ENCODE data around the gene PGD. TPM values are rescaled to one million over a fixed set of nuclear protein-coding genes. Genes with fewer than 3 reads are reported as not detected.
"Not testable (repeated sequence)": the region's sequence is repeated elsewhere in the genome, so short reads cannot be mapped to it uniquely, and the experiment has no call there.

PGD gene
- total RNA-seq, 1 donor from 2014 or later = 294 TPM

DNA sequence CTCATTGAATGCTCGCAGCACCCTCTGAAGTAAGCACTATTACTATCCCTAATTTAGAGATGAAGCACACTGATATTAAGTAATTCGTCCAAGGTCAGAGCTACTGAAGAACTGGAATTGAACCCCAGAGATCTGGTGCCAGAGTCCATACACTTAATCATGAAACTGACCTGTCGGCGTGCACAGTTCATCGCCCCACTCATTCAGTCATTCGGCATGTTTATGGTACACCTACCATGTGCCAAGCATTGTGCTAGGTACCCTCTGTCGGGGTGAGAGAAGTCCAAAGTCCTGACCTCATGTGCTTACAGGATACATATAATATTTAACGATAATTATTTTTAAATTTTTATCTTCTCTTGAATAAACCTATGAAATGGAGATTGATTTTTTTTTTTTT lies 25.8 kb downstream of the PGD start:
- H3K36me3 Mint-ChIP-seq = peaks cover 14% of the 10 kb centered on the region
- H3K4me1 Mint-ChIP-seq (ENCODE audit: unreplicated experiment) = peaks cover 18% of the 10 kb centered on the region
- no peaks in the 10 kb centered on the region for H3K27me3 Mint-ChIP-seq
- H3K9me3 Mint-ChIP-seq = no peaks in the 10 kb centered on the region
- no peak overlapping the region for H3K4me3 Mint-ChIP-seq
- no peak overlapping the region for H3K27ac Mint-ChIP-seq
- DNase-seq (ENCODE audit: extremely low spot score, unreplicated experiment) = no peak
- TF ChIP-seq, protein P1, sequence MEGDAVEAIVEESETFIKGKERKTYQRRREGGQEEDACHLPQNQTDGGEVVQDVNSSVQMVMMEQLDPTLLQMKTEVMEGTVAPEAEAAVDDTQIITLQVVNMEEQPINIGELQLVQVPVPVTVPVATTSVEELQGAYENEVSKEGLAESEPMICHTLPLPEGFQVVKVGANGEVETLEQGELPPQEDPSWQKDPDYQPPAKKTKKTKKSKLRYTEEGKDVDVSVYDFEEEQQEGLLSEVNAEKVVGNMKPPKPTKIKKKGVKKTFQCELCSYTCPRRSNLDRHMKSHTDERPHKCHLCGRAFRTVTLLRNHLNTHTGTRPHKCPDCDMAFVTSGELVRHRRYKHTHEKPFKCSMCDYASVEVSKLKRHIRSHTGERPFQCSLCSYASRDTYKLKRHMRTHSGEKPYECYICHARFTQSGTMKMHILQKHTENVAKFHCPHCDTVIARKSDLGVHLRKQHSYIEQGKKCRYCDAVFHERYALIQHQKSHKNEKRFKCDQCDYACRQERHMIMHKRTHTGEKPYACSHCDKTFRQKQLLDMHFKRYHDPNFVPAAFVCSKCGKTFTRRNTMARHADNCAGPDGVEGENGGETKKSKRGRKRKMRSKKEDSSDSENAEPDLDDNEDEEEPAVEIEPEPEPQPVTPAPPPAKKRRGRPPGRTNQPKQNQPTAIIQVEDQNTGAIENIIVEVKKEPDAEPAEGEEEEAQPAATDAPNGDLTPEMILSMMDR (conservative IDR thresholded peaks at IDR 0.05) = no peak

DNA sequence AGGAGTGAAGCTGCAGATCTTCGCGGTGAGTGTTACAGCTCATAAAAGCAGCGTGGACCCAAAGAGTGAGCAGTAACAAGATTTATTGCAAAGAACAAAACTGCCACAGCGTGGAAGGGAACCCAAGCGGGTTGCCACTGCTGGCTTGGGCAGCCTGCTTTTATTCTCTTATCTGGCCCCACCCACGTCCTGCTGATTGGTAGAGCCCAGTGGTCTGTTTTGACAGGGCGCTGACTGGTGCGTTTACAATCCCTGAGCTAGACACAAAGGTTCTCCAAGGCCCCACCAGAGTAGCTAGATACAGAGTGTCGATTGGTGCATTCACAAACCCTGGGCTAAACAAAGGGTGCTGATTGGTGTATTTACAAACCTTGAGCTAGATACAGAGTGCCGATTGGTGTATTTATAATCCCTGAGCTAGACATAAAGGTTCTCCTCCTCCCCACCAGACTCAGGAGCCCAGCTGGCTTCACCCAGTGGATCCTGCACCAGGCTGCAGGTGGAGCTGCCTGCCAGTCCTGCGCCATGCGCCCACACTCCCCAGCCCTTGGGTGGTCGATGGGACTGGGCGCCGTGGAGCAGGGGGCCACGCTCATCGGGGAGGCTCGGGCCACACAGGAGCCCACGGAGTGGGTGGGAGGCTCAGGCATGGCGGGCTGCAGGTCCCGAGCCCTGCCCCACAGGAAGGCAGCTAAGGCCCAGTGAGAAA lies 27.1 kb downstream of the PGD start:
- H3K27me3 Mint-ChIP-seq; H3K36me3 Mint-ChIP-seq; DNase-seq (ENCODE audit: extremely low spot score, unreplicated experiment); H3K9me3 Mint-ChIP-seq: not testable (repeated sequence)
- peak overlapping the region; percentile 10 for H3K4me3 Mint-ChIP-seq
- H3K27ac Mint-ChIP-seq = peak overlapping the region; percentile 68
- peaks cover 26% of the 10 kb centered on the region for H3K4me1 Mint-ChIP-seq (ENCODE audit: unreplicated experiment)

DNA sequence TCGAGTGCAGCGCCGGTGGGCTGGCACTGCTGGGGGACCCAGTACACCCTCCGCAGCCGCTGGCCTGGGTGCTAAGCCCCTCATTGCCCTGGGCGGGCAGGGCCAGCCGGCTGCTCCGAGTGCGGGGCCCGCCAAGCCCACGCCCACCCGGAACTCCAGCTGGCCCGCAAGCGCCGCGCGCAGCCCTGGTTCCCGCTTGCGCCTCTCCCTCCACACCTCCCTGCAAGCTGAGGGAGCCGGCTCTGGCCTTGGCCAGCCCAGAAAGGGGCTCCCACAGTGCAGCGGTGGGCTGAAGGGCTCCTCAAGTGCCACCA lies 27.6 kb downstream of the PGD start:
- not testable (repeated sequence) for DNase-seq (ENCODE audit: extremely low spot score, unreplicated experiment); H3K27ac Mint-ChIP-seq; H3K9me3 Mint-ChIP-seq; H3K36me3 Mint-ChIP-seq; H3K4me3 Mint-ChIP-seq; H3K27me3 Mint-ChIP-seq
- H3K4me1 Mint-ChIP-seq (ENCODE audit: unreplicated experiment) = peaks cover 30% of the 10 kb centered on the region

DNA sequence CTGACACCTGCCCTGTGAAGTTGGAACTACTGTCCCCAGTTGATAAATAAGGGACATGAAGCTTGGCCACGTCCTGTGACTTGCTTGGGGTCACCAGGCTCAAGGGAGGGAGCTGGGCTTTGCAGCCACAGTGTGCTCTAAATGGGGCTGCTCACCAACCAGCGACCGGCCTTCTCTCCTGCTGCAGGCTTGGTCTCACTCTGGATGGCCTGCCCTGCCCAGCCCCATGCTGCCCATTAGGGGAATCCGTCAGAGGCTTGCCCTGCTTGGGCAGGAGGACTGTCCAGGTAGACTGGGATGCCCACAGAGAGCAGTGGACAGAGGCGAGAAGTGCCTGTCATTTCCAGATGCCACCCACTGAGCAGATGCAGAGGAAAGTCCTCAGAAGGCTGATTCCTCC lies 30.1 kb downstream of the PGD start:
- H3K4me1 Mint-ChIP-seq (ENCODE audit: unreplicated experiment) = peaks cover 34% of the 10 kb centered on the region
- peaks cover 5% of the 10 kb centered on the region for H3K36me3 Mint-ChIP-seq
- no peak overlapping the region for H3K27ac Mint-ChIP-seq
- H3K9me3 Mint-ChIP-seq = no peaks in the 10 kb centered on the region
- H3K27me3 Mint-ChIP-seq = no peaks in the 10 kb centered on the region
- no peak overlapping the region for H3K4me3 Mint-ChIP-seq
- no peak for DNase-seq (ENCODE audit: extremely low spot score, unreplicated experiment)
- TF ChIP-seq, protein P1 (conservative IDR thresholded peaks at IDR 0.05) = no peak

DNA sequence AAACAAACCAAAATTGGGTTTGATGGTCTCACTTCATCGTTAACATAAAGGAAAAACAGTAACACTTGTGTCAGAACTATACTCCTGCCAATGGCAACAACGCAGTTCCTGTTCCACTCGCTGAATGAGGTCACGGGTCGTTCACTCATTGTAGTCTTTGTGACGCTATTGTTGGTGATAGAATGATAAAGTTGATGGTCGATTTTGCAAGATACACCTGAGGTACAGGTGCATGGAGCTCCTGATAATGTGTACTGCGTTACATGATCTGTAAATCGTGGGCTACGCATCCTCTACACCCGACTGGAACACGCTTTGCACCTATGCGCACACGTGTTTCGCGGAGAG lies 31.0 kb downstream of the PGD start:
- TF ChIP-seq, protein P1 (conservative IDR thresholded peaks at IDR 0.05) = no peak
- Mint-ChIP-seq H3K36me3 (peaks cover 5% of the 10 kb centered on the region), H3K4me1 (ENCODE audit: unreplicated experiment) (peaks cover 37% of the 10 kb centered on the region), H3K27ac (peak overlapping the region; percentile 87), H3K27me3 (no peaks in the 10 kb centered on the region), H3K4me3 (peak overlapping the region; percentile 95), H3K9me3 (no peaks in the 10 kb centered on the region)
- DNase-seq (ENCODE audit: extremely low spot score, unreplicated experiment) = no peak

DNA sequence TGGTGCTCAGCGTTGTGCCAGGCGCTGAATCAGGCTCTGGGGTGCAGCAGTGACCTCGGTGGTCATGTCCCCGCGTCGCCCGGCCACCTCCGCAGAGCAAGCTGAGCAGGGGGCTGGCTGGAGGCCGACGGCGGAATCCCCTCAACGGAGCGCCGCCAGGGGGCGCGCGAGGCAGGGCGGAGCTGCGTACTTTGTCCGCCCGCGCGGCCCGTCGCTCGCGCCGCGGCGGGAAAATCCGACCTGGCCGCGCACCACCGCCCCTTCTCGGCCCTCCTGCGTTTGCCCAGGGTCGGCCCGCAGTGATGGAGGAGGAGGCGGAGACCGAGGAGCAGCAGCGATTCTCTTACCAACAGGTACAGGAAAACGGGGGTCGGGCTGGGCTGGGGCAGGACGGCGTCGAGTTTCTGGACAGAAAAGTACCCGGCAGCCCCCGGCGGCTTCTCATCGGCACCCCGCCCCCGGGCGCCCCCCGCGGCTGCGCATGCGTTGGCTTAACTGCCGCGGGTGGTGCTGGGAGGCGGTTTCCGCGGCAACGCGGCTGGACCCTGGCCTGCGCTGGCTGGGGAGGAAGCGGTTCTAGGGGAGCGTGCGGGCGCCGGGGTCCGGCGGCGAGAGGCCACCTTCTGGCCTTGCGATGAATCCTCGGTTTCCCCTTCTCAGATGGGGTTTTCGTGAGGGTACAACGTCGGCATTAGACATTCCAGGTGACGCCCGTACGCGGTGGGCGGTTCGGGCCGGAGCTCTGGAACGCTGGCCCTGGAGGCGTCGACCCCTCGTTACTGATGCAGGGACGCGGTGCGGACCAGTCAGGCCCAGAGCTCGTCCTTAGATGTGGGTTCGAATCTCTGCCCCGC lies 31.6 kb downstream of the PGD start, which contains the start of gene CENPS:
Gene CENPS (plus strand): TSS at position 218 of the 854 bp plus-strand sequence. CDS start 85 bp downstream, at position 303.
- Mint-ChIP-seq H3K4me1 (ENCODE audit: unreplicated experiment) (peaks cover 39% of the 10 kb centered on the region), H3K9me3 (no peaks in the 10 kb centered on the region), H3K36me3 (peaks cover 5% of the 10 kb centered on the region), H3K27ac (peak within 1 kb of the TSS; percentile 87), H3K4me3 (peak within 1 kb of the TSS; percentile 95), H3K27me3 (no peaks in the 10 kb centered on the region)
- TF ChIP-seq, protein P1 (conservative IDR thresholded peaks at IDR 0.05) = peak; percentile 99
- peak; percentile 93 for DNase-seq (ENCODE audit: extremely low spot score, unreplicated experiment)
